BJ (cell line): ENCODE data around the gene ZNF536. TPM values are rescaled to one million over a fixed set of nuclear protein-coding genes. Genes with fewer than 3 reads are reported as not detected.
"Not testable (repeated sequence)": the region's sequence is repeated elsewhere in the genome, so short reads cannot be mapped to it uniquely, and the experiment has no call there.

Source experiments
- CTCF ChIA-PET: fragments of 350-600 bp; formaldehyde crosslinking; extraction: SDS; loops from one replicate; lab custom pipeline; 2021; ENCODE audit warnings: antibody characterized with exemption, inconsistent platforms; lab: Yijun Ruan, JAX
- POLR2A ChIA-PET: fragments of 300-600 bp; sonication (Branson Sonifier 250); formaldehyde crosslinking; extraction: SDS; loops from one replicate; lab custom pipeline; 2021; ENCODE audit warnings: antibody characterized with exemption; lab: Charles Lee
- DNase-seq: peaks from one replicate; pipeline ENCODE4 v3.0.0-alpha.2; 2011; ENCODE audit warnings: low read depth
- H3K27me3 ChIP-seq: 2 replicates; pipeline ENCODE4 v1.6.0; 2011; ENCODE audit warnings: low read length; ENCODE audit not compliant: control insufficient read depth, insufficient read depth
- H3K36me3 ChIP-seq: 2 replicates; pipeline ENCODE4 v1.5.1; 2011; ENCODE audit warnings: low read length; ENCODE audit not compliant: control insufficient read depth, insufficient read depth
- H3K4me3 ChIP-seq: 2 replicates; pipeline ENCODE4 v1.5.1; 2011; ENCODE audit warnings: low read depth, mild to moderate bottlenecking, control low read depth, low read length
- polyA plus RNA-seq: library from polyadenylated mRNA; depleted of rRNA; stranded (reverse); fragments of >200 nt; gene quantifications from 2 replicates; pipeline ENCODE4 v1.2.3, GENCODE V29; 2011
- TF ChIP-seq, protein P1 (sequence below): IDR thresholded peaks from 2 replicates; pipeline ENCODE4 v1.5.1; 2011; ENCODE audit warnings: low read depth, mild to moderate bottlenecking, control low read depth, inconsistent platforms, low read length, moderate library complexity; ENCODE audit not compliant: insufficient read depth

ZNF536 gene
- polyA plus RNA-seq, 1 experiment = not detected

DNA sequence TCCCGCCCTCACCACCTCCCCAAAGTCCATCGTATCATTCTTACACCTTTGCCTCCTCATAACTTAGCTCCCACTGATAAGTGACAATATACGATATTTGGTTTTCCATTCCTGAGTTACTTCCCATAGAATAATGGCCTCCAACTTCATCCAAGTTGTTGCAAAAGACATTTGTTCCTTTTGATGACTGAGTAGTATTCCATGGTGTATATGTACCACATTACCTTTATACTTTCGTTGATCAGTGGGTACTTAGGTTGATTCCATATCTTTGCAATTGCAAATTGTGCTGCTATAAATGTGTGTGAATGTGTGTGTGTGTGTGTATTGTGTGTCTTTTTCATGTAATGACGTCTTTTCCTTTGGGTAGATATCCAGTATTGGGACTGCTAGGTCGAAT, 109.6 kb downstream of the ZNF536 start:
- POLR2A ChIA-PET = no interaction called here
- CTCF ChIA-PET = no interaction called here
- Histone ChIP-seq H3K4me3 (no peak overlapping the region), H3K36me3 (no peaks in the 10 kb centered on the region), H3K27me3 (no peaks in the 10 kb centered on the region)
- no peak for DNase-seq
- TF ChIP-seq, protein P1, sequence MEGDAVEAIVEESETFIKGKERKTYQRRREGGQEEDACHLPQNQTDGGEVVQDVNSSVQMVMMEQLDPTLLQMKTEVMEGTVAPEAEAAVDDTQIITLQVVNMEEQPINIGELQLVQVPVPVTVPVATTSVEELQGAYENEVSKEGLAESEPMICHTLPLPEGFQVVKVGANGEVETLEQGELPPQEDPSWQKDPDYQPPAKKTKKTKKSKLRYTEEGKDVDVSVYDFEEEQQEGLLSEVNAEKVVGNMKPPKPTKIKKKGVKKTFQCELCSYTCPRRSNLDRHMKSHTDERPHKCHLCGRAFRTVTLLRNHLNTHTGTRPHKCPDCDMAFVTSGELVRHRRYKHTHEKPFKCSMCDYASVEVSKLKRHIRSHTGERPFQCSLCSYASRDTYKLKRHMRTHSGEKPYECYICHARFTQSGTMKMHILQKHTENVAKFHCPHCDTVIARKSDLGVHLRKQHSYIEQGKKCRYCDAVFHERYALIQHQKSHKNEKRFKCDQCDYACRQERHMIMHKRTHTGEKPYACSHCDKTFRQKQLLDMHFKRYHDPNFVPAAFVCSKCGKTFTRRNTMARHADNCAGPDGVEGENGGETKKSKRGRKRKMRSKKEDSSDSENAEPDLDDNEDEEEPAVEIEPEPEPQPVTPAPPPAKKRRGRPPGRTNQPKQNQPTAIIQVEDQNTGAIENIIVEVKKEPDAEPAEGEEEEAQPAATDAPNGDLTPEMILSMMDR = no peak

DNA sequence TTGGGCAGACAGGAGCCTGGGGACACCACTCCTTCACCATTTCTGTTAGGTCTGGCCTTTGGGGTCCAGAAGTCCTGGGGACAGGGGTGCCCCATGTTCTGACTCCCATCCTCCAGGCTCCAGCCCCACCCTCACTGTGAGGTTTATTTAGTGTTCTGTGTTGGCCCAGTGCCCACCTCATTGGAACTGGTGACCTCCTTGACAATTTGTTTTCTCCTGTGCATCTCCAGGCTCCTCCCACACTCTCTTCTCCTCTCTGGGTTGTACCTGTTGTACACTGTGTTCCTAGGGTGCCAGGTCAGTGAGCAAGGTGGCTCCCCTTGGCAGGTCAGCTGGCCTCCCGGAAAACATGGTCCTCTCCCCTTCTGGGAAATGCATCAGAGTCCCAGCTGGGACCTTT, 110.8 kb downstream of the ZNF536 start:
- ChIA-PET CTCF (no interaction called here), POLR2A (no interaction called here)
- Histone ChIP-seq H3K4me3 (no peak overlapping the region), H3K36me3 (no peaks in the 10 kb centered on the region), H3K27me3 (no peaks in the 10 kb centered on the region)
- no peak for DNase-seq
- TF ChIP-seq, protein P1 = no peak

DNA sequence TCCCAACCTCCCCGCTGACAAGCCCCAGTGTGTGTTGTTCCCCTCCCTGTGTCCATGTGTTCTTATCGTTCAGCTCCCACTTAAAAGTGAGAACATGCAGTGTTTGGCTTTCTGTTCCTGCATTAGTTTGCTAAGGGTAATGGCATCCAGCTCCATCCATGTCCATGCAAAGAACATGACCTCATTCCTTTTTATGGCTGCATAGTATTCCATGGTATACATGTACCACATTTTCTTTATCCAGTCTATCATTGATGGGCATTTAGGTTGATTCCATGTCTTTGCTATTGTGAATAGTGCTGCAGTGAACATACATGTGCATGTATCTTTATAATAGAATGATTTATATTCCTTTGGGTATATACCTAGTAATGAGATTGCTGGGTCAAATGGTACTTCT, 114.1 kb downstream of the ZNF536 start:
- DNase-seq, POLR2A ChIA-PET, H3K36me3 ChIP-seq, H3K4me3 ChIP-seq, CTCF ChIA-PET, H3K27me3 ChIP-seq: not testable (repeated sequence)

DNA sequence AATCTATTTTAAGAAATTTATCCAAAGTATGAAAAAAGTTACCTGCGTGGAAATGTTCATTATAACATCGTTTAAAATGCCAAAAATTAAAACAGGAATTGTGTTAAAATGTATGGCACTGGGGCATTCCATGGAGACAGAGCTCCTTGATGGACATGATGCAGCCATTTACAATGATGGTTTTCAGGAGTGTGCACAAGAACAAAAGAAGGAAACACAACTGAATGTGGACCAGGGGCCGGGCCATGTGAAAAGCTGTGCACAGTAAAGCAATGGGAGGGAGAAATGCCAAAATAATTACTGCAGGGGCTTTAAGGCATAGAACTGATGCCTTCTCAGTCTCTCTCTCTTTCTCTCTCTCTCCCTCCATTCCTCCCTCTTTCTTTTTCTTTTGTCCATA, 115.0 kb downstream of the ZNF536 start:
- DNase-seq = no peak
- no peaks in the 10 kb centered on the region for H3K27me3 ChIP-seq
- TF ChIP-seq, protein P1 = no peak
- H3K4me3 ChIP-seq = no peak overlapping the region
- H3K36me3 ChIP-seq = no peaks in the 10 kb centered on the region
- ChIA-PET CTCF (no interaction called here), POLR2A (no interaction called here)

DNA sequence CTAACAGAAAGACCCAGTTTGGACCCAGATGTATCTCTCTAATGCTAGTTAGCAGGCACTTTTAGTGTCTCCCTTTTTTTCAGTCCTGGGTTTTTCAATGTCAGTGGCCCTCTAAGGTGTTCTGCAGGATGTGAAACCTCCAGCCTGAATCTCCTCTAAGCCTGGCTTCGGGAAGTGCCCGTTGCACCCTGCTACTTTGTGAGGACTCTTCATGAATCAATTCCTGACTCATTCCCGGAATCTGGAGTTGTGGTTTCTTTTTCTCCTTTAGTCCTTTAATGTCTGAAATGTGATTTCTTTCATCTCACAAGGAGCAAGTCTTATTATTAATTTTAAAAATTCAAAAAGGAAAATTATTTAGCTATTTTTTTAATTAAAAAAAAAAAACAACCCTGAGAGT, 116.0 kb downstream of the ZNF536 start:
- POLR2A ChIA-PET = no interaction called here
- CTCF ChIA-PET = no interaction called here
- TF ChIP-seq, protein P1 = no peak
- Histone ChIP-seq H3K27me3 (no peaks in the 10 kb centered on the region), H3K4me3 (no peak overlapping the region), H3K36me3 (no peaks in the 10 kb centered on the region)
- no peak for DNase-seq

DNA sequence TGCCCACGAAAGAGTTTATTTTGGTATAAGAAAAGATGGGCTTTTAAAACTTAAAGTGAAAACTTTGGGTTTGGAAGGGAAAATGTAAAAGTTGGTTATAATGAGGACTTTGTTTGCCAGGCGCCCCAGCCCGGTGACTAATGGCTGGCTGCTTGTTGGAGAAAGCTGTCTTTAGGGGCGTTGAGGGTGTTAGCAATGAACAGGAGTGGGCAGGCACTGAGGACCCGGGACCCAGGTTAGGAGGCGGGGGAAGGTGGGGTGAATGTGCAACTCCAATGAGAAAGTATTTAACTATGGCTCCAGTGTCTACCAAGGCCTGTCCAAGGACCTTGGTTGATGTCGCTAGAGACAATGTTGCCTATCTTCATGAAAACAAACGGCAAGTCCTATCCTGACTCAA, 118.6 kb downstream of the ZNF536 start:
- TF ChIP-seq, protein P1 = no peak
- DNase-seq = no peak
- no peaks in the 10 kb centered on the region for H3K27me3 ChIP-seq
- ChIA-PET CTCF (no interaction called here), POLR2A (no interaction called here)
- H3K36me3 ChIP-seq = no peaks in the 10 kb centered on the region
- H3K4me3 ChIP-seq = no peak overlapping the region
